Measurements from ENCODE around the gene SAMD1.

SAMD1 gene

DNA sequence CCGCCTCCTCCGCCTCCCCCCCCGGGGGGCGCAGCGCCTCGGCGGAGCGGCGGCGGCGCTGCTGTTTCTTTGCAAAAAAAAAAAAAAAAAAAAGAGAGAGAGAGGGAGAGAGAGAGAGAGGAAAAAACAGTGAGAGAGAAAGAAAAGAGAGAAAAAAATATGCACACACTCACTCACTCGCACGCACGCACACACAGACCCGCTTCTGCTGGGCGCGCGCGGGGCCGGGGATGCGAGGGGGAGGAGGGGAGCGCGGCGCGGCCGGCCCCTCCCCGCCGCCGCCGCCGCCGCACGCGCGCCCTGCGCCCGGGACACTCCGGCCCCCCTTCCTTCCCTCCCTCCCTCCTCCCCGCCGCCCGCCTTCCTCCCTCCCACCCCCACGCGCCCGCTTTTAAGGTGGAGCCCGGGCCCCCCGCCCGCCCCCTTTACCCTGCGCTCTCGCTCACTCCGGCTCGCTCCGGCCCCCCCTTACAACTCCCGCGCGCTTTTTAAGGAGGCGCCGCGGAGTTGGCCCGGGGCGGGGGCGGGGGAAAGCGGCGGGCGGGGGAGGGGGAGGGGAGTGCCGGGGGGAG is at the start of gene SAMD1:
SAMD1 (minus strand) TSS at position 243 of the 572 bp plus-strand sequence.
- TF ChIP-seq, protein P1, sequence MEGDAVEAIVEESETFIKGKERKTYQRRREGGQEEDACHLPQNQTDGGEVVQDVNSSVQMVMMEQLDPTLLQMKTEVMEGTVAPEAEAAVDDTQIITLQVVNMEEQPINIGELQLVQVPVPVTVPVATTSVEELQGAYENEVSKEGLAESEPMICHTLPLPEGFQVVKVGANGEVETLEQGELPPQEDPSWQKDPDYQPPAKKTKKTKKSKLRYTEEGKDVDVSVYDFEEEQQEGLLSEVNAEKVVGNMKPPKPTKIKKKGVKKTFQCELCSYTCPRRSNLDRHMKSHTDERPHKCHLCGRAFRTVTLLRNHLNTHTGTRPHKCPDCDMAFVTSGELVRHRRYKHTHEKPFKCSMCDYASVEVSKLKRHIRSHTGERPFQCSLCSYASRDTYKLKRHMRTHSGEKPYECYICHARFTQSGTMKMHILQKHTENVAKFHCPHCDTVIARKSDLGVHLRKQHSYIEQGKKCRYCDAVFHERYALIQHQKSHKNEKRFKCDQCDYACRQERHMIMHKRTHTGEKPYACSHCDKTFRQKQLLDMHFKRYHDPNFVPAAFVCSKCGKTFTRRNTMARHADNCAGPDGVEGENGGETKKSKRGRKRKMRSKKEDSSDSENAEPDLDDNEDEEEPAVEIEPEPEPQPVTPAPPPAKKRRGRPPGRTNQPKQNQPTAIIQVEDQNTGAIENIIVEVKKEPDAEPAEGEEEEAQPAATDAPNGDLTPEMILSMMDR (IDR thresholded peaks at IDR 0.05; ENCODE audit: control insufficient read depth, extremely low read depth, insufficient read depth) = no peak
- H3K4me3 ChIP-seq (ENCODE audit: low read depth, low read length) = peak within 1 kb of the TSS; percentile 71
- no peak for DNase-seq (ENCODE audit: low read depth)

DNA sequence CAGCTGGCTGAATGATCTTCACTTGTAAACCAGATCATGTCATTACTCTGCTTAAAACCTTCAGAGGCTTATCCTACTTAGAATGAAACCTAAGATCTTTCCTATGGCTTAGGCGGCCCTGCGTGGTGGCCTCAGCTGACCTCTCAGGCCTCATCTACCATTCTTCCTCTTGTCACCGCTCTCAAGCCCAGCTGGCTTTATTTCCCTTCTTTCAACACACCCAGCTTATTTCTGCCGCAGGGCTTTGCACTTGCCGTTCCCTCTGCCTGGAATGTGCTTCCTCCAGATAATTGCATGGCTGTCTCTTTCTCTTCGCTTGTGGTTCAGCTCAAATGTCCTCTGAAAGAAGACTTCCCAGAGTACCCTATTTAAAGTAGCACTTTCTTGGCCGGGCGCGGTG is 49.4 kb upstream of the SAMD1 start:
- no peak overlapping the region for H3K4me3 ChIP-seq (ENCODE audit: low read depth, low read length)
- no peak for DNase-seq (ENCODE audit: low read depth)
- TF ChIP-seq, protein P1 (IDR thresholded peaks at IDR 0.05; ENCODE audit: control insufficient read depth, extremely low read depth, insufficient read depth) = no peak

DNA sequence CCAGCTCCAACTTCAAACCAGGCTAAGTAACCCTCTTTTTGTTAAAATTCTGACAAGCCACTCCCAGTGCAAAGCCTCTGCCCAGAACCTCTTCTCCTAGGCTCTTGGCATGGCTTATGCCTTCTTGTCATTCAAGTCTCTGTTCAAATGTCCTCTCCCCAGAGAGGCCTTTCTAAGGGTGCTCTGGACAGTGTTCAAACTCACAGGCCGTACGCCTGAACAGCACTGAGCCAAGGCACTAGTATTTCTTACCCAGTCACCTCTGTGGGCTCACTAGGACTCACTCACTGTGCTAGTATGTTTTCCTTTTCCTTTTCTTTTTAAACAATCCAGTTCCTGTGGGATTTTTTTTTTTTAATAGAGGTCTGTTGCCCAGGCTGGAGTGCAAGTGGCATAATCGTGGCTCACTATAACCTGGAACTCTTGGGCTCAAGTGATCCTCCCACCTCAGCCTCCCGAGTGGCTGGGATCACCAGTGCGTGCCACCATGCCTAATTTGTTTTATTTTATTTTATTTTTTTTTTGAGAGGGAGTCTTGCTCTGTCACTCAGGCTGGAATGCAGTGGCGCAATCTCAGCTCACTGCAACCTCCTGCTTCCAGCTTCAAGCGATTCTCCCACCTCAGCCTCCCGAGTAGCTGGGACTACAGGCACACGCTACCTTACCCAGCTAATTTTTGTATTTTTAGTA is 48.2 kb upstream of the SAMD1 start:
- H3K4me3 ChIP-seq (ENCODE audit: low read depth, low read length) = no peak overlapping the region
- no peak for DNase-seq (ENCODE audit: low read depth)
- TF ChIP-seq, protein P1 (IDR thresholded peaks at IDR 0.05; ENCODE audit: control insufficient read depth, extremely low read depth, insufficient read depth) = no peak

DNA sequence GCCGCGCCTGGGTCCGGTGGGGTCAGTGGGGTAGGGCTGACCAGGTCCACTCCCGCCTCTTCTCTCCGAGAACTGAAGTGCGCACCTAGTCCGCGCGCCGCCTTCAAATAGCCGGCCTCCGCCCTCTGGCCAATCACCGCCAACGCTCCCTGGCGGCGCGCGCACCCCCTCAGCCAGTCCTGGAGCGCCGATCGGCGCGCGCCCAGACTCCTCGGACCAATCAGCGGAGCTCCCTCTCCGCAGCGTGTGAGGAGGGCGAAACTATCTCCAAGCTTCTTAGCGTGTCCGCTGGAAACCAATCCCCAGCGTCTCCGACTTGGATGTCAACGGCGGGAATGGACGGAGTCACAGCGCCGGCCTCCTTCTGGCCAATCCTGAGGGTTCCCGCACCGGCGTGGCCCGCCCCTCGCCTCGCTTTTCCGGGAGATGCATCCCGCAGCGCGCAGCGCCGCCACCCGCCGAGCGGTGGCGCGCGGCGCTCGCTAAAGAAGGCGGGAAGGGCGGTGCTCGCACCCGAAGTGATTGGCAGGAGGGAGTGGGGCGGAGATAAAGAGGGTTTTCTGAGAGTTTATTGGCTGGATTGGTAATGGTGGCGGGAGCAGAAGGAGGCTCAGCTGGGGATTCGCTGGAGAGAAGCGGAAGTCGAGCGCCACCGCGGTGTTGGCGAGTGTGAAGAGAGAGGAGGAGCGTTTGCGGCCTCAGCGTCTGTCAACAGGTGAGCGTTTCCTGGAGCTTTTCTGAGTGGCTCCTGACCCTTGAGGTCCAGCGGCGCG is 46.1 kb upstream of the SAMD1 start, which contains the start of gene ASF1B:
ASF1B (minus strand) TSS at position 81 of the 773 bp plus-strand sequence. CDS start 133 bp downstream, outside the sequence.
- TF ChIP-seq, protein P1 (IDR thresholded peaks at IDR 0.05; ENCODE audit: control insufficient read depth, extremely low read depth, insufficient read depth) = peak; percentile 92
- DNase-seq (ENCODE audit: low read depth) = peak; percentile 99
- H3K4me3 ChIP-seq (ENCODE audit: low read depth, low read length) = peak within 1 kb of the TSS; percentile 85

DNA sequence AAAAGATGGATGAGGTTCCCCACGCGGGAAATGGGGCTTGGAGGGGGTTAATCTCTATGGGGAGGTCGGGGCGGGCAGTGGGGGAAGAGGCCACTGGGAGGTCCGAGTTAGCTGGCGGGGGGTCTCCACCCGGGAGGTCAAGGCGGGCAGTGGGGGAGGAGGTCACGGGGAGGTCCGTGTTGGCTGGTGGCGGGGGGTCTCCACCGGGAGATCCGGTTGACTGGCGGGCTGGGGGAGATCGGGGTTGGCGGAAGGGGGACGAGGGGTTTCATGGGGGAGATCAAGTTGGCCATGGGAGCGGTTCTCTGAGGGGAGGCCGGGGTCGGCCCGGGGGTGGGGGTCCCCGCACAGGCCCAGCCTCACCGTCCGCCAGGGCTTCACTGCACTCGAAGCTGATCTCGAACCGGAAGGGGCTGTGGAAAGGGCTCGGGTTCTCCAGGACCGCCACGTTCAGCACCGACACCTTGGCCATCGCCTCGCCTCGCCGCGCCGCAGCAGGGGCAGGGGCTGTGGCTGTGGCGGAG is 45.5 kb upstream of the SAMD1 start:
- no peak for DNase-seq (ENCODE audit: low read depth)
- TF ChIP-seq, protein P1 (IDR thresholded peaks at IDR 0.05; ENCODE audit: control insufficient read depth, extremely low read depth, insufficient read depth) = no peak

DNA sequence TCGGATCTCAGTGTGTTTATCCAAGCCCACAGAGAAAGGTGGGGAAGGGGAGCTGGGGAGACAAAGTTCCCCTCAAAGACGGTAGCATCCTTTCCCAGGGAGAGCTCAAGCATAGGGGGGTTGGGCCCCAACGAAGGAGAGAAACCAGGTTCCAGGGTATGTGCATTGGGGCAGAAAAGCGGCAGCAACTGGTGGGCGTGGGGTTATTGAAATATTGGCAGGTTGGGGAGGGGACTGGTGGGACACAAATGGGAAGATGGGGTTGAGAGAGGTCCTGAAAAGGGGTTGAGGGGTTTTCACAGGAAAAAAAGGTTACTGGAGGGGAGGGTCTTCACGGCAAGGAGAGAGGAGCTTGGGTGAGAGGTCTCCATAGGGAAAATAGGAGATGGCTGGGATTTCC is 44.8 kb upstream of the SAMD1 start:
- no peak for DNase-seq (ENCODE audit: low read depth)
- peak overlapping the region; percentile 85 for H3K4me3 ChIP-seq (ENCODE audit: low read depth, low read length)
- TF ChIP-seq, protein P1 (IDR thresholded peaks at IDR 0.05; ENCODE audit: control insufficient read depth, extremely low read depth, insufficient read depth) = no peak

More for the DNA sequence above, 45.5 kb upstream of the SAMD1 start:
- peak overlapping the region; percentile 85 for H3K4me3 ChIP-seq (ENCODE audit: low read depth, low read length)
